Activated naive CD4-positive, alpha-beta T cell treated with anti-CD3 and anti-CD28 coated beads, Interleukin-2, amount 50 U/mL, for 72 hours (primary cell): Measurements from ENCODE around the gene PDSS2. TPM values are rescaled to one million over a fixed set of nuclear protein-coding genes. Genes with fewer than 3 reads are reported as not detected.
"Not testable (repeated sequence)": the region's sequence is repeated elsewhere in the genome, so short reads cannot be mapped to it uniquely, and the experiment has no call there.

Source experiments
- ATAC-seq, 2 donors: fragments of 150-1000 bp; cut with Tn5 transposase; 2 replicates each; pipeline ENCODE4 v1.10.0; 2021; ENCODE audit warnings: mild to moderate bottlenecking in 2 of 2, moderate library complexity in 2 of 2
- DNase-seq, 2 donors: peaks; one replicate each; pipeline ENCODE4 v3.0.0; 2021 to 2022; ENCODE audit warnings: low spot score in 2 of 2
- H3K27ac Mint-ChIP-seq, 2 donors: one replicate each; pipeline ENCODE4 v1.8.0; 2022; ENCODE audit warnings: mild to moderate bottlenecking in 2 of 2, mixed read lengths in 2 of 2
- H3K36me3 Mint-ChIP-seq, 2 donors: one replicate each; pipeline ENCODE4 v1.8.0; 2022; ENCODE audit warnings: mixed read lengths in 2 of 2
- H3K9me3 Mint-ChIP-seq, 2 donors: one replicate each; pipeline ENCODE4 v1.8.0; 2022; ENCODE audit warnings: mixed read lengths in 2 of 2
- total RNA-seq, 2 donors: library from RNA; stranded (reverse); gene quantifications; one replicate each; pipeline ENCODE4 v1.2.3, GENCODE V29; 2022

PDSS2 gene
- total RNA-seq, 2 donors from 2014 or later: 9.5 to 14.8 TPM

- no peaks in the 10 kb centered on the region for H3K9me3 Mint-ChIP-seq
- no peak for DNase-seq
- H3K27ac Mint-ChIP-seq: no peak overlapping the region
- H3K36me3 Mint-ChIP-seq: no peaks in the 10 kb centered on the region
- ATAC-seq: no peak
Measured at GRCh38 chr6:107125771-107126170, 333.6 kb downstream of the PDSS2 start.

- DNase-seq (no peak), ATAC-seq (peak in 1 of 2 donors; percentile 20)
- Mint-ChIP-seq H3K27ac (no peak overlapping the region), H3K36me3 (no peaks in the 10 kb centered on the region), H3K9me3 (no peaks in the 10 kb centered on the region)
Measured at GRCh38 chr6:107124934-107125348, 334.4 kb downstream of the PDSS2 start.

GRCh38 chr6:107123501-107123900, 335.9 kb downstream of the PDSS2 start:
- H3K27ac Mint-ChIP-seq: no peak overlapping the region
- ATAC-seq (no peak), DNase-seq (no peak)
- H3K36me3 Mint-ChIP-seq: no peaks in the 10 kb centered on the region
- no peaks in the 10 kb centered on the region for H3K9me3 Mint-ChIP-seq

GRCh38 chr6:107122748-107123147, 336.6 kb downstream of the PDSS2 start:
- DNase-seq (no peak), ATAC-seq (no peak)
- Mint-ChIP-seq H3K27ac (no peak overlapping the region), H3K36me3 (no peaks in the 10 kb centered on the region), H3K9me3 (no peaks in the 10 kb centered on the region)

- DNase-seq (no peak), ATAC-seq (no peak)
- Mint-ChIP-seq H3K36me3 (no peaks in the 10 kb centered on the region), H3K9me3 (no peaks in the 10 kb centered on the region), H3K27ac (no peak overlapping the region)
Measured at GRCh38 chr6:107121964-107122495, 337.3 kb downstream of the PDSS2 start.

GRCh38 chr6:107121266-107121665, 338.1 kb downstream of the PDSS2 start:
- no peak for ATAC-seq
- DNase-seq: no peak
- H3K27ac Mint-ChIP-seq: no peak overlapping the region
- no peaks in the 10 kb centered on the region for H3K9me3 Mint-ChIP-seq
- no peaks in the 10 kb centered on the region for H3K36me3 Mint-ChIP-seq

GRCh38 chr6:107120404-107120803, 339.0 kb downstream of the PDSS2 start:
- no peaks in the 10 kb centered on the region for H3K9me3 Mint-ChIP-seq

GRCh38 chr6:107118976-107119375, 340.4 kb downstream of the PDSS2 start:
- H3K36me3 Mint-ChIP-seq: no peaks in the 10 kb centered on the region
- no peaks in the 10 kb centered on the region for H3K9me3 Mint-ChIP-seq
- no peak for DNase-seq

More at GRCh38 chr6:107120404-107120803, 339.0 kb downstream of the PDSS2 start:
- ATAC-seq (no peak), DNase-seq (no peak)
- Mint-ChIP-seq H3K27ac (no peak overlapping the region), H3K36me3 (no peaks in the 10 kb centered on the region)

GRCh38 chr6:107118540-107118939, 340.8 kb downstream of the PDSS2 start:
- ATAC-seq, H3K27ac Mint-ChIP-seq, H3K9me3 Mint-ChIP-seq, H3K36me3 Mint-ChIP-seq, DNase-seq: not testable (repeated sequence)

More at GRCh38 chr6:107118976-107119375, 340.4 kb downstream of the PDSS2 start:
- ATAC-seq: no peak
- no peak overlapping the region for H3K27ac Mint-ChIP-seq

- ATAC-seq (no peak), DNase-seq (no peak)
- Mint-ChIP-seq H3K27ac (no peak overlapping the region), H3K9me3 (no peaks in the 10 kb centered on the region), H3K36me3 (peaks cover 0 to 4% of the 10 kb centered on the region in 2 donors)
Measured at GRCh38 chr6:107116931-107117330, 342.4 kb downstream of the PDSS2 start.

- peak in 1 of 2 donors; percentile 19 for ATAC-seq
- H3K9me3 Mint-ChIP-seq: no peaks in the 10 kb centered on the region
- H3K27ac Mint-ChIP-seq: peak overlapping the region in 1 of 2 donors; percentile 81
- DNase-seq: peak in 1 of 2 donors; percentile 11
- peaks cover 0 to 4% of the 10 kb centered on the region in 2 donors for H3K36me3 Mint-ChIP-seq
Measured at GRCh38 chr6:107116328-107116892, 343.0 kb downstream of the PDSS2 start.

GRCh38 chr6:107115695-107116327, 343.6 kb downstream of the PDSS2 start:
- ATAC-seq (peak; percentile 4 to 39), DNase-seq (peak; percentile 44 to 55)
- Mint-ChIP-seq H3K27ac (peak overlapping the region in 1 of 2 donors; percentile 81), H3K36me3 (peaks cover 0 to 4% of the 10 kb centered on the region in 2 donors), H3K9me3 (no peaks in the 10 kb centered on the region)

- DNase-seq (peak in 1 of 2 donors; percentile 41), ATAC-seq (peak; percentile 37 to 39)
- Mint-ChIP-seq H3K27ac (peak within 1 kb of the TSS in 1 of 2 donors; percentile 81), H3K9me3 (no peaks in the 10 kb centered on the region), H3K36me3 (peaks cover 0 to 4% of the 10 kb centered on the region in 2 donors)
Measured at GRCh38 chr6:107114926-107115694, 344.3 kb downstream of the PDSS2 start, which contains the start of gene BEND3. TSS of gene BEND3 (minus strand) at chr6:107115515. CDS start at chr6:107099285, 16,230 bp downstream.

- H3K27ac Mint-ChIP-seq: peak overlapping the region; percentile 64 to 90
Measured at GRCh38 chr6:107114213-107114925, 345.0 kb downstream of the PDSS2 start.

GRCh38 chr6:107110200-107110599, 349.2 kb downstream of the PDSS2 start:
- no peaks in the 10 kb centered on the region for H3K9me3 Mint-ChIP-seq
- ATAC-seq (no peak), DNase-seq (no peak)
- no peak overlapping the region for H3K27ac Mint-ChIP-seq
- H3K36me3 Mint-ChIP-seq: peaks cover 0 to 4% of the 10 kb centered on the region in 2 donors

More at GRCh38 chr6:107114213-107114925, 345.0 kb downstream of the PDSS2 start:
- Mint-ChIP-seq H3K36me3 (peaks cover 0 to 4% of the 10 kb centered on the region in 2 donors), H3K9me3 (no peaks in the 10 kb centered on the region)
- ATAC-seq (peak; percentile 81 to 83), DNase-seq (peak; percentile 81 to 83)

- Mint-ChIP-seq H3K9me3 (no peaks in the 10 kb centered on the region), H3K27ac (no peak overlapping the region), H3K36me3 (no peaks in the 10 kb centered on the region)
- ATAC-seq (no peak), DNase-seq (no peak)
Measured at GRCh38 chr6:107108201-107108890, 351.0 kb downstream of the PDSS2 start.
